Inferior parietal cortex (tissue), 1 donor: ENCODE results near the gene FAM229A.

Source experiments
- DNase-seq: peaks from one replicate; pipeline ENCODE4 v3.0.0-alpha.2; 2016; ENCODE audit errors: extremely low spot score

Gene FAM229A

GRCh38 chr1:32331549-32331948 lies 30.7 kb downstream of the FAM229A start:
- DNase-seq: no peak

DNA sequence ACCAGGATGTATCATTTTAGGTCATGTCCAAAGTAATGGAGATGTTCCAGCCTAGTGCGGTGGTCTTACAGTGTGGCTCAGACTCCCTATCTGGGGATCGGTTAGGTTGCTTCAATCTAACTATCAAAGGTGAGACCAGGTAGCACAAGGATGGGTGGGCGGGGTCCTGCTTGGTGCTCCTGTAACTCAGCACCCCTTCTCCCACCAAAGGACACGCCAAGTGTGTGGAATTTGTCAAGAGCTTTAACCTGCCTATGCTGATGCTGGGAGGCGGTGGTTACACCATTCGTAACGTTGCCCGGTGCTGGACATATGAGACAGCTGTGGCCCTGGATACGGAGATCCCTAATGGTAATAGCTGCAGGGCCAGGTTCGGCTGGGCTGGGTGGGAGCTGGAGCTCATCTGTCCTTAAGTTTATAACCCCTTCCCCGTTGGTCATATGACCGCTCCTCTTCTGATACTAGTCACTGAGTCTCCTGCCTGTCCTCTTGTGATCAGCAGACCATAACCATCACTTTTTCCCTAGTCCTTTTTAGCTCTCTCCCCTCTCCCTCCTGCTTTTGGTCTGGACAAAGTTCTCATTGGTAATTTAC lies 31.6 kb downstream of the FAM229A start:
- no peak for DNase-seq

DNA sequence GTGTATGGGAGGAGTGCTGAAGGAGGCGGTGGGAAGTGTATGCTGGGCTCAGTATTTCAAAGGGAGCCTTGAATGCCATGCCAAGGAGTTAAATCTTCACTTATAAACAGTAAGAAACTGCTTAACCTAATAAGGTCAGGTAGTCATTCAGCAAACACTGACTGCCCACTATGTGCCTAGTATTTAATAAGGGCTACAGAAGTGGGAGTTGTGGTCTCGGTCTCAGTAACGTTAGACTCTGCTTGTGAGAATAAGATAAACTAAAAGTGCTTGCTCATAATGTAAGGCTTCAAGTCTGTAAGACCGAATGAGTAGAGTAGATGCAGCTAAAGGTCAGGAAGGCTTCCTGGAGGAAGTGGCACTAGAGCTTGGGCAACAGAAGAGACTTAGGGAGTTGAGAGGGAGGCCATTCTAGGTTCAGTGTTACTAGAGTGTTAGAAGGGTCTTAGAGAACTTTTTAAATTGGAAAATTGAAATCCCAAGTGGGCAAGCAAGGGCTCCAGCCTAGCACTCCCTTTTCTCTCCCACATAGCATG lies 32.3 kb downstream of the FAM229A start:
- no peak for DNase-seq

- DNase-seq: no peak
Observed at GRCh38 chr1:32327204-32327603, 35.1 kb downstream of the FAM229A start.

GRCh38 chr1:32321712-32322291 lies 40.5 kb downstream of the FAM229A start:
- no peak for DNase-seq

DNA sequence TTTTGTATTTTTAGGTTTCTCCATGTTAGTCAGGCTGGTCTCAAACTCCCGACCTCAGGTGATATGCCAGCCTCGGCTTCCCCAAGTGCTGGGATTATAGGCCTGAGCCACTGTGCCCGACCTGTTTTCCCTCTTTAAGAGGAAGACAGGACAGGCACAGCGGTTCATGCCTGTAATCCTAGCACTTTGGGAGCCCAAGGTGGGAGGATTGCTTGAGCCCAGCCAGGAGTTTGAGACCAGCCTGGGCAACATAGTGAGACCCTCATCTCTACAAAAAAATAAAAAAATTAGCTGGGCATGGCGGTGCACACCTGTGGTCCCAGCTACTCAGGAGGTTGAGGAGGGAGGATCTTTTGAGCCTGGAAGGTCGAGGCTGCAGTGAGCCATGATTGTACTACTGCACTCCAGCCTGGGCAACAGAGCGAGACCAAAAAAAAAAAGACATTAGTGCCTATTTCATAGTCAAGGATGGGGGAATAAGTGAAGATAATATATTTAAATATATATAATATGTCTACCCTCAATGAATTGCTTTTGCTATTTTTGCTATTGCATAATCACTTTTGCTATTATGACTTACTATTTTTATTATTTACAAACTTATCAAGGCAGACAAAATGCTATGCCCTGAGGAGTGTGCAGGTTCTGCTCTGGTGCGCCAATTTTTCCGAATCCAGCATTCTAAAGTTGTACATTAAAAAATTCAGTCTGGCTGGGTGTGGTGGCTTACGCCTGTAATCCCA lies 44.0 kb downstream of the FAM229A start:
- DNase-seq: no peak

DNA sequence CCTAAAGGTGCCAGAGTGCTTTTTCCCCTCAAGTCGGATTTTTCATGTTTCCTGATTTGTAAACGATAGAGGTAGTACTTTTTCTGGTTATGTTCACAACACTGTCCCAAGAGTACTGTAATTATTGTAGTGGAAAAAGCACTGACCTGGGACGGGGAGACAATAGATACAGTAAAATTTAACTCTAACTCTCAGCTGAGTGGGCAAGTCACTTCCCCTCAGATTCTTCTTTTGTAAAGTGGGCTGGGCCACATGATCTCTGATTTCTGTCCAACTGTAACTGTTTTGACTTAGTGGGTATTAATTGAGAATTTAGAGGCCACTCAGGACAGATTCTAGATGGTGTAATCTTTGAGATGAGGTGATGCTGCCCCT lies 45.4 kb downstream of the FAM229A start:
- DNase-seq: no peak

GRCh38 chr1:32311709-32312393 lies 50.4 kb downstream of the FAM229A start:
- no peak for DNase-seq
